ENCODE data around the gene ATP4B.

- TF ChIP-seq POLR2A (IDR thresholded peaks at IDR 0.05) (no peak), CTCF (IDR thresholded peaks at IDR 0.05) (no peak)
These were observed 54.8 kb downstream of the ATP4B start for GRCh38 chr13:113603116-113603710.
